ENCODE data around the gene VWDE. TPM values are rescaled to one million over a fixed set of nuclear protein-coding genes. Genes with fewer than 3 reads are reported as not detected.

The VWDE gene
- total and polyA plus RNA-seq, 2 donors (not counting 1 experiment from before 2014, with no cell fraction given), result not detected

DNA sequence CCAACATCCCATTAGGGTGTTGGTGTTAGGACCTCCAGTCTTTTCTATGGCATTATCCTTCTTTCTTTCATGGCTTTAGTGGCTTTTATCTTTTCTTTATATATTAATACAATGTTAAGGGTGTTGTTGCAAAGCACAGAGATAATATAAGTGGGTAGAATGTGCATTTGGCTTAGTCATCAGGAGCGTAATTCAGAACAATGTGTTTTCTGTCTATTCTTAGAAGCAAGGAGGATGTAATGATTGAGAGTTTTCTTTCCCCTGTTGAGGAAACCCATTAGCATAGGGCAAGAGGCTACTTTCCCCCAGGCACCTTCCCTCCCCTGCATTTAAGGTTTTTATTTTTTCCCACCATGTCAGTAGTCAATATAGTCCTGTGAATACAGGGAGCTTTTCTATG is 112.9 kb downstream of the VWDE start:
- H3K27me3 Mint-ChIP-seq, result peaks cover 6% of the 10 kb centered on the region
- CTCF ChIA-PET, result no interaction called here
- no peak for TF ChIP-seq EZH2 (IDR thresholded peaks at IDR 0.05; ENCODE audit: borderline replicate concordance, insufficient read depth, low read depth, low read length, poor library complexity, severe bottlenecking)
- TF ChIP-seq, protein P1, sequence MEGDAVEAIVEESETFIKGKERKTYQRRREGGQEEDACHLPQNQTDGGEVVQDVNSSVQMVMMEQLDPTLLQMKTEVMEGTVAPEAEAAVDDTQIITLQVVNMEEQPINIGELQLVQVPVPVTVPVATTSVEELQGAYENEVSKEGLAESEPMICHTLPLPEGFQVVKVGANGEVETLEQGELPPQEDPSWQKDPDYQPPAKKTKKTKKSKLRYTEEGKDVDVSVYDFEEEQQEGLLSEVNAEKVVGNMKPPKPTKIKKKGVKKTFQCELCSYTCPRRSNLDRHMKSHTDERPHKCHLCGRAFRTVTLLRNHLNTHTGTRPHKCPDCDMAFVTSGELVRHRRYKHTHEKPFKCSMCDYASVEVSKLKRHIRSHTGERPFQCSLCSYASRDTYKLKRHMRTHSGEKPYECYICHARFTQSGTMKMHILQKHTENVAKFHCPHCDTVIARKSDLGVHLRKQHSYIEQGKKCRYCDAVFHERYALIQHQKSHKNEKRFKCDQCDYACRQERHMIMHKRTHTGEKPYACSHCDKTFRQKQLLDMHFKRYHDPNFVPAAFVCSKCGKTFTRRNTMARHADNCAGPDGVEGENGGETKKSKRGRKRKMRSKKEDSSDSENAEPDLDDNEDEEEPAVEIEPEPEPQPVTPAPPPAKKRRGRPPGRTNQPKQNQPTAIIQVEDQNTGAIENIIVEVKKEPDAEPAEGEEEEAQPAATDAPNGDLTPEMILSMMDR (IDR thresholded peaks at IDR 0.05), result no peak
- no peak overlapping the region for H3K27ac Mint-ChIP-seq
- DNase-seq (no peak), ATAC-seq (ENCODE audit: low read depth) (no peak)
- H3K9me3 ChIP-seq (ENCODE audit: control extremely low read depth in 1 of 3, control insufficient read depth in 2 of 3, insufficient read depth in 1 of 3, low read length in 2 of 3), result peaks cover 0 to 19% (median 10%) of the 10 kb centered on the region in 3 donors
- H3K4me1 Mint-ChIP-seq, result peaks cover 14% of the 10 kb centered on the region
- intact Hi-C loops (cut with micrococcal nuclease), result no loop called here
- POLR2A ChIA-PET, result no interaction called here
- H3K36me3 ChIP-seq (replicated peaks in 1 of 2; ENCODE audit: control extremely low read depth in 1 of 2, control insufficient read depth in 1 of 2, extremely low read depth in 1 of 2, insufficient read depth in 2 of 2, low read length in 1 of 2), result no peaks in the 10 kb centered on the region
- no peak overlapping the region for H3K4me3 Mint-ChIP-seq
- no peak overlapping the region for H3K9ac ChIP-seq (ENCODE audit: low read length)
- H4K20me1 ChIP-seq (ENCODE audit: control insufficient read depth, insufficient read depth, low read length, poor library complexity, severe bottlenecking), result no peaks in the 10 kb centered on the region
- H3K27ac ChIP-seq (ENCODE audit: low read length in 2 of 2), result no peak overlapping the region
- H3K4me2 ChIP-seq (replicated peaks; ENCODE audit: low read depth, low read length, poor library complexity, severe bottlenecking), result no peak overlapping the region
- no peak overlapping the region for H2AFZ ChIP-seq (ENCODE audit: insufficient read depth, low read depth, low read length, poor library complexity, severe bottlenecking)
- no CpG with 5 or more reads among the region's 1 CpG for WGBS (ENCODE audit: insufficient coverage)
- H3K79me2 ChIP-seq (ENCODE audit: control insufficient read depth, insufficient read depth, low read length), result no peaks in the 10 kb centered on the region
- H3K4me1 ChIP-seq (ENCODE audit: control insufficient read depth in 2 of 2, insufficient read depth in 2 of 2, low read length in 2 of 2), result peaks cover 9 to 11% of the 10 kb centered on the region in 2 donors
- peaks cover 8% of the 10 kb centered on the region for H3K9me3 Mint-ChIP-seq (ENCODE audit: insufficient read depth)
- H3K27me3 ChIP-seq (replicated peaks in 1 of 4; ENCODE audit: control extremely low read depth in 1 of 4, control insufficient read depth in 3 of 4, insufficient read depth in 4 of 4, low read length in 3 of 4), result no peaks in the 10 kb centered on the region
- no peak overlapping the region for H3K4me3 ChIP-seq (ENCODE audit: control extremely low read depth in 1 of 5, extremely low read depth in 1 of 5, insufficient read depth in 1 of 5, low read depth in 2 of 5, low read length in 4 of 5)

DNA sequence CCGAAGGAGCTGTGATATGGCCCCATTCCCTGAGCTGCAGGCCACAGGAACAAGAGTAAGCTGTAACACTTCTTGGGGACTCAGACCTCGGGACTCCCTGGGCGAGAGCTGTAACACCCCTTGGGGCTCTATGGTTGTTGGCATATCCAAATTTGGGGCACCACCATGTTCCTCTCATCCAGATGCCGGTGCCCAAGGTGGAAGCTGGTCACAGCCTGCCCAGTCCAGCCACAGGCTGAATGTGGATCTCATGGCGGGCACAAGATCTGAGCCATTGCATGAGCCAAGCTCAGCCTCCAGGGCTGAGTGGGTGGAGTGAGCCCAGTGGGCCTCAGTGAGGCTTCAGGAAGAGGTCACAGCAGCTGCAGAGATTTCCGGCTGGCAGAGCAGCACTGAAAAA is 113.7 kb downstream of the VWDE start:
- Histone ChIP-seq H4K20me1 (ENCODE audit: control insufficient read depth, insufficient read depth, low read length, poor library complexity, severe bottlenecking) (no peaks in the 10 kb centered on the region), H2AFZ (ENCODE audit: insufficient read depth, low read depth, low read length, poor library complexity, severe bottlenecking) (no peak overlapping the region), H3K36me3 (replicated peaks in 1 of 2; ENCODE audit: control extremely low read depth in 1 of 2, control insufficient read depth in 1 of 2, extremely low read depth in 1 of 2, insufficient read depth in 2 of 2, low read length in 1 of 2) (no peaks in the 10 kb centered on the region), H3K9ac (ENCODE audit: low read length) (no peak overlapping the region), H3K4me3 (ENCODE audit: control extremely low read depth in 1 of 5, extremely low read depth in 1 of 5, insufficient read depth in 1 of 5, low read depth in 2 of 5, low read length in 4 of 5) (no peak overlapping the region), H3K27me3 (replicated peaks in 1 of 4; ENCODE audit: control extremely low read depth in 1 of 4, control insufficient read depth in 3 of 4, insufficient read depth in 4 of 4, low read length in 3 of 4) (no peaks in the 10 kb centered on the region), H3K9me3 (ENCODE audit: control extremely low read depth in 1 of 3, control insufficient read depth in 2 of 3, insufficient read depth in 1 of 3, low read length in 2 of 3) (peaks cover 0 to 19% (median 10%) of the 10 kb centered on the region in 3 donors), H3K79me2 (ENCODE audit: control insufficient read depth, insufficient read depth, low read length) (no peaks in the 10 kb centered on the region), H3K4me1 (ENCODE audit: control insufficient read depth in 2 of 2, insufficient read depth in 2 of 2, low read length in 2 of 2) (peaks cover 7 to 8% of the 10 kb centered on the region in 2 donors), H3K27ac (ENCODE audit: low read length in 2 of 2) (no peak overlapping the region), H3K4me2 (replicated peaks; ENCODE audit: low read depth, low read length, poor library complexity, severe bottlenecking) (no peak overlapping the region)
- peaks cover 6% of the 10 kb centered on the region for H3K9me3 Mint-ChIP-seq (ENCODE audit: insufficient read depth)
- H3K27me3 Mint-ChIP-seq, result peaks cover 6% of the 10 kb centered on the region
- TF ChIP-seq, protein P1 (IDR thresholded peaks at IDR 0.05), result no peak
- TF ChIP-seq EZH2 (IDR thresholded peaks at IDR 0.05; ENCODE audit: borderline replicate concordance, insufficient read depth, low read depth, low read length, poor library complexity, severe bottlenecking), result no peak
- peaks cover 8% of the 10 kb centered on the region for H3K4me1 Mint-ChIP-seq
- 85% methylated on average over 5 of the region's 6 CpGs for WGBS (ENCODE audit: insufficient coverage)
- CTCF ChIA-PET, result no interaction called here
- POLR2A ChIA-PET, result no interaction called here
- ATAC-seq (ENCODE audit: low read depth) (no peak), DNase-seq (no peak)
- H3K27ac Mint-ChIP-seq, result no peak overlapping the region
- intact Hi-C loops (cut with micrococcal nuclease), result no loop called here
- no peak overlapping the region for H3K4me3 Mint-ChIP-seq

Data from B cell (primary cell).